Esophagus muscularis mucosa (tissue), 4 donors: ENCODE data around the gene MATCAP1. TPM values are rescaled to one million over a fixed set of nuclear protein-coding genes. Genes with fewer than 3 reads are reported as not detected.

Source experiments
- DNase-seq: peaks from one replicate; pipeline ENCODE4 v3.0.0-alpha.2; 2017; ENCODE audit errors: extremely low spot score
- H3K27ac ChIP-seq, 4 donors: fragments of 200-600 bp; sonication (generic); replicated peaks in 1 of 4; 1 replicate in 3 of 4; 2 replicates in 1 of 4; pipeline ENCODE4 v1.5.1; 2016 to 2019; ENCODE audit warnings: mild to moderate bottlenecking in 1 of 4
- H3K27me3 ChIP-seq, 4 donors: fragments of 200-600 bp; sonication (generic); one replicate each; pipeline versions ENCODE4 v1.5.1 to v1.6.0; 2016 to 2019
- H3K36me3 ChIP-seq, 4 donors: fragments of 200-600 bp; sonication (generic); one replicate each; pipeline ENCODE4 v1.5.1; 2016 to 2019
- H3K4me1 ChIP-seq, 4 donors: fragments of 200-600 bp; sonication (generic); one replicate each; pipeline ENCODE4 v1.5.1; 2016 to 2019
- H3K4me3 ChIP-seq, 4 donors: fragments of 200-600 bp; sonication (generic); 1 replicate in 2 of 4; 2 replicates in 2 of 4; pipeline ENCODE4 v1.5.1; 2016 to 2019; ENCODE audit warnings: mild to moderate bottlenecking in 4 of 4, moderate library complexity in 1 of 4
- H3K9me3 ChIP-seq, 4 donors: fragments of 200-600 bp; sonication (generic); 1 replicate in 3 of 4; 2 replicates in 1 of 4; pipeline ENCODE4 v1.5.1; 2016 to 2019
- CTCF ChIP-seq, 3 experiments: fragments of 200-600 bp in 2 of 3; fragments of 450-650 bp in 1 of 3; sonication (generic) in 2 of 3; IDR thresholded peaks; one replicate each; pipeline ENCODE4 v1.5.1; 2017 to 2019; ENCODE audit warnings: antibody characterized with exemption in 3 of 3, mild to moderate bottlenecking in 2 of 3, moderate library complexity in 1 of 3
- EP300 ChIP-seq: sonication (generic); formaldehyde crosslinking; IDR thresholded peaks from one replicate; pipeline ENCODE4 v1.6.1; 2017; ENCODE audit warnings: antibody characterized with exemption
- POLR2A ChIP-seq: fragments of 450-650 bp; IDR thresholded peaks from one replicate; pipeline ENCODE4 v1.6.1; 2017; ENCODE audit warnings: antibody characterized with exemption, moderate library complexity, mild to moderate bottlenecking, low read depth
- POLR2AphosphoS5 ChIP-seq, 2 donors: sonication (generic); formaldehyde crosslinking; IDR thresholded peaks; one replicate each; pipeline ENCODE4 v1.6.1; 2017; ENCODE audit warnings: antibody characterized with exemption in 2 of 2
- WGBS: methylation state at CpG from one replicate; pipeline ENCODE4 v1.1.5; 2018; 5-methylcytosine and 5-hydroxymethylcytosine counted together
- intact Hi-C: fragments of 100-400 bp; cut with DNase I; formaldehyde crosslinking; loops from one replicate; pipeline ENCODE4 v1.15.1; 2023
- total RNA-seq, 4 donors: library from RNA; depleted of rRNA; stranded (reverse); fragments of >200 nt; gene quantifications; one replicate each; pipeline versions ENCODE4 v1.1.0 to v1.2.1, GENCODE V29; 2016

The MATCAP1 gene
- total RNA-seq, 4 donors from 2014 or later, result 7.8 to 17.7 (median 11.2) TPM

GRCh38 chr16:67196881-67197280, 13.1 kb upstream of the MATCAP1 start:
- peaks cover 36 to 78% (median 67%) of the 10 kb centered on the region in 4 donors for H3K36me3 ChIP-seq
- 100% methylated on average over 1 of the region's 1 CpG for WGBS
- DNase-seq, result no peak
- H3K27ac ChIP-seq, result no peak overlapping the region
- intact Hi-C loops, result no loop called here
- TF ChIP-seq CTCF (IDR thresholded peaks at IDR 0.05) (no peak), POLR2AphosphoS5 (IDR thresholded peaks at IDR 0.05) (no peak), EP300 (no peak), POLR2A (no peak)
- peaks cover 27 to 52% (median 48%) of the 10 kb centered on the region in 4 donors for H3K4me1 ChIP-seq
- H3K4me3 ChIP-seq, result no peak overlapping the region
- H3K27me3 ChIP-seq, result no peaks in the 10 kb centered on the region
- no peaks in the 10 kb centered on the region for H3K9me3 ChIP-seq

GRCh38 chr16:67195676-67196075, 11.9 kb upstream of the MATCAP1 start:
- Histone ChIP-seq H3K4me1 (peaks cover 38 to 63% (median 58%) of the 10 kb centered on the region in 4 donors), H3K27ac (no peak overlapping the region), H3K36me3 (peaks cover 36 to 68% (median 59%) of the 10 kb centered on the region in 4 donors), H3K4me3 (no peak overlapping the region), H3K27me3 (no peaks in the 10 kb centered on the region), H3K9me3 (no peaks in the 10 kb centered on the region)
- intact Hi-C loops, result no loop called here
- DNase-seq, result no peak
- WGBS, result 57% methylated on average over 3 of the region's 5 CpGs
- TF ChIP-seq EP300 (no peak), POLR2A (no peak), CTCF (IDR thresholded peaks at IDR 0.05) (no peak), POLR2AphosphoS5 (IDR thresholded peaks at IDR 0.05) (no peak)

- no peak for DNase-seq
- TF ChIP-seq POLR2AphosphoS5 (IDR thresholded peaks at IDR 0.05) (no peak), CTCF (IDR thresholded peaks at IDR 0.05) (no peak), EP300 (no peak), POLR2A (no peak)
- Histone ChIP-seq H3K9me3 (no peaks in the 10 kb centered on the region), H3K4me3 (no peak overlapping the region), H3K27me3 (no peaks in the 10 kb centered on the region), H3K36me3 (peaks cover 36 to 59% (median 55%) of the 10 kb centered on the region in 4 donors), H3K4me1 (peaks cover 38 to 56% (median 52%) of the 10 kb centered on the region in 4 donors), H3K27ac (no peak overlapping the region)
- intact Hi-C loops, result no loop called here
- WGBS, result 93% methylated on average over 5 of the region's 6 CpGs
These were observed 10.5 kb upstream of the MATCAP1 start for GRCh38 chr16:67194260-67194659.

- peaks cover 33 to 49% (median 46%) of the 10 kb centered on the region in 4 donors for H3K4me1 ChIP-seq
- peaks cover 36 to 53% (median 51%) of the 10 kb centered on the region in 4 donors for H3K36me3 ChIP-seq
These were observed 9.8 kb upstream of the MATCAP1 start for GRCh38 chr16:67193536-67193935.

More at GRCh38 chr16:67193536-67193935, 9.8 kb upstream of the MATCAP1 start:
- H3K4me3 ChIP-seq, result peak overlapping the region in 3 of 4 donors; percentile 80 to 94 (median 90)
- no peaks in the 10 kb centered on the region for H3K27me3 ChIP-seq
- H3K27ac ChIP-seq, result no peak overlapping the region
- DNase-seq, result no peak
- intact Hi-C loops, result no loop called here
- TF ChIP-seq POLR2AphosphoS5 (IDR thresholded peaks at IDR 0.05), result no peak
- TF ChIP-seq POLR2A, result no peak
- no peak for TF ChIP-seq EP300
- no peak for TF ChIP-seq CTCF (IDR thresholded peaks at IDR 0.05)
- no peaks in the 10 kb centered on the region for H3K9me3 ChIP-seq
